ENCODE measurements around the gene MTNR1B.

The MTNR1B gene

GRCh38 chr11:92975285-92975684 lies 5.8 kb downstream of the MTNR1B start:
- Histone ChIP-seq H2BK120ac (ENCODE audit: low read depth, low read length) (no peak overlapping the region), H4K91ac (ENCODE audit: low read length) (no peak overlapping the region), H2AFZ (ENCODE audit: low read depth, low read length) (no peak overlapping the region), H3K79me1 (replicated peaks; ENCODE audit: low read length, poor library complexity, severe bottlenecking) (no peaks in the 10 kb centered on the region), H3K4me1 (ENCODE audit: control insufficient read depth, insufficient read depth, low read depth, low read length) (no peaks in the 10 kb centered on the region), H3K4me2 (ENCODE audit: low read length, poor library complexity, severe bottlenecking) (no peak overlapping the region), H3K36me3 (ENCODE audit: control insufficient read depth in 1 of 2, insufficient read depth in 2 of 2, low read depth in 1 of 2, low read length in 2 of 2) (no peaks in the 10 kb centered on the region), H3K18ac (ENCODE audit: low read depth in 1 of 2, low read length in 2 of 2) (no peak overlapping the region), H3K9ac (ENCODE audit: low read length) (no peak overlapping the region), H2AK5ac (ENCODE audit: low read length, severe bottlenecking) (no peak overlapping the region), H2BK15ac (ENCODE audit: low read depth, poor library complexity, severe bottlenecking) (no peak overlapping the region), H3K27me3 (ENCODE audit: control insufficient read depth in 1 of 2, insufficient read depth in 1 of 2, low read length in 2 of 2) (peaks cover 15 to 18% of the 10 kb centered on the region in 2 experiments), H3K4me3 (ENCODE audit: insufficient read depth in 1 of 2, low read depth in 1 of 2, low read length in 2 of 2) (no peak overlapping the region), H4K8ac (ENCODE audit: low read length) (no peak overlapping the region), H3K27ac (ENCODE audit: low read length, poor library complexity, severe bottlenecking) (no peak overlapping the region), H3K9me3 (ENCODE audit: control insufficient read depth, low read length) (no peaks in the 10 kb centered on the region), H2BK12ac (ENCODE audit: low read length in 2 of 2) (no peak overlapping the region), H3K4ac (ENCODE audit: low read depth in 1 of 2, low read length in 2 of 2) (no peak overlapping the region), H3K23ac (ENCODE audit: low read length in 2 of 2) (no peak overlapping the region), H3K14ac (ENCODE audit: low read length in 2 of 2) (no peak overlapping the region), H2BK5ac (ENCODE audit: low read depth, low read length, poor library complexity, severe bottlenecking) (no peak overlapping the region)
- 96% methylated on average over 3 of the region's 3 CpGs for WGBS
- DNase-seq: no peak

- Histone ChIP-seq H3K23ac (ENCODE audit: low read length in 2 of 2) (no peak overlapping the region), H3K4me2 (ENCODE audit: low read length, poor library complexity, severe bottlenecking) (no peak overlapping the region), H3K36me3 (ENCODE audit: control insufficient read depth in 1 of 2, insufficient read depth in 2 of 2, low read depth in 1 of 2, low read length in 2 of 2) (no peaks in the 10 kb centered on the region), H2BK15ac (ENCODE audit: low read depth, poor library complexity, severe bottlenecking) (no peak overlapping the region), H4K8ac (ENCODE audit: low read length) (no peak overlapping the region), H2AK5ac (ENCODE audit: low read length, severe bottlenecking) (no peak overlapping the region), H2AFZ (ENCODE audit: low read depth, low read length) (no peak overlapping the region), H3K4me3 (ENCODE audit: insufficient read depth in 1 of 2, low read depth in 1 of 2, low read length in 2 of 2) (no peak overlapping the region), H3K27me3 (ENCODE audit: control insufficient read depth in 1 of 2, insufficient read depth in 1 of 2, low read length in 2 of 2) (peaks cover 8 to 14% of the 10 kb centered on the region in 2 experiments), H4K91ac (ENCODE audit: low read length) (no peak overlapping the region), H3K4me1 (ENCODE audit: control insufficient read depth, insufficient read depth, low read depth, low read length) (no peaks in the 10 kb centered on the region), H2BK5ac (ENCODE audit: low read depth, low read length, poor library complexity, severe bottlenecking) (no peak overlapping the region), H3K14ac (ENCODE audit: low read length in 2 of 2) (no peak overlapping the region), H2BK12ac (ENCODE audit: low read length in 2 of 2) (no peak overlapping the region), H3K9ac (ENCODE audit: low read length) (no peak overlapping the region), H3K9me3 (ENCODE audit: control insufficient read depth, low read length) (no peaks in the 10 kb centered on the region), H3K4ac (ENCODE audit: low read depth in 1 of 2, low read length in 2 of 2) (no peak overlapping the region), H3K27ac (ENCODE audit: low read length, poor library complexity, severe bottlenecking) (no peak overlapping the region), H2BK120ac (ENCODE audit: low read depth, low read length) (no peak overlapping the region), H3K18ac (ENCODE audit: low read depth in 1 of 2, low read length in 2 of 2) (no peak overlapping the region), H3K79me1 (replicated peaks; ENCODE audit: low read length, poor library complexity, severe bottlenecking) (no peaks in the 10 kb centered on the region)
- DNase-seq: no peak
Observed at GRCh38 chr11:92976681-92977080, 7.2 kb downstream of the MTNR1B start.

GRCh38 chr11:92977401-92977800 lies 8.0 kb downstream of the MTNR1B start:
- H4K91ac ChIP-seq (ENCODE audit: low read length): no peak overlapping the region
- DNase-seq: no peak
- WGBS: 88% methylated on average over 1 of the region's 2 CpGs
- H4K8ac ChIP-seq (ENCODE audit: low read length): no peak overlapping the region
- no peak overlapping the region for H2BK5ac ChIP-seq (ENCODE audit: low read depth, low read length, poor library complexity, severe bottlenecking)
- no peaks in the 10 kb centered on the region for H3K36me3 ChIP-seq (ENCODE audit: control insufficient read depth in 1 of 2, insufficient read depth in 2 of 2, low read depth in 1 of 2, low read length in 2 of 2)
- H3K4me3 ChIP-seq (ENCODE audit: insufficient read depth in 1 of 2, low read depth in 1 of 2, low read length in 2 of 2): no peak overlapping the region
- no peak overlapping the region for H3K14ac ChIP-seq (ENCODE audit: low read length in 2 of 2)
- H3K9me3 ChIP-seq (ENCODE audit: control insufficient read depth, low read length): no peaks in the 10 kb centered on the region
- H2BK12ac ChIP-seq (ENCODE audit: low read length in 2 of 2): no peak overlapping the region
- no peaks in the 10 kb centered on the region for H3K79me1 ChIP-seq (replicated peaks; ENCODE audit: low read length, poor library complexity, severe bottlenecking)
- H3K9ac ChIP-seq (ENCODE audit: low read length): no peak overlapping the region
- H3K4me2 ChIP-seq (ENCODE audit: low read length, poor library complexity, severe bottlenecking): no peak overlapping the region
- no peak overlapping the region for H3K23ac ChIP-seq (ENCODE audit: low read length in 2 of 2)
- H2BK15ac ChIP-seq (ENCODE audit: low read depth, poor library complexity, severe bottlenecking): peak overlapping the region; percentile 54
- H3K4ac ChIP-seq (ENCODE audit: low read depth in 1 of 2, low read length in 2 of 2): no peak overlapping the region
- no peaks in the 10 kb centered on the region for H3K4me1 ChIP-seq (ENCODE audit: control insufficient read depth, insufficient read depth, low read depth, low read length)
- no peak overlapping the region for H2AFZ ChIP-seq (ENCODE audit: low read depth, low read length)
- no peak overlapping the region for H3K27ac ChIP-seq (ENCODE audit: low read length, poor library complexity, severe bottlenecking)
- no peak overlapping the region for H2AK5ac ChIP-seq (ENCODE audit: low read length, severe bottlenecking)
- H3K27me3 ChIP-seq (ENCODE audit: control insufficient read depth in 1 of 2, insufficient read depth in 1 of 2, low read length in 2 of 2): peaks cover 7 to 13% of the 10 kb centered on the region in 2 experiments
- H3K18ac ChIP-seq (ENCODE audit: low read depth in 1 of 2, low read length in 2 of 2): no peak overlapping the region
- no peak overlapping the region for H2BK120ac ChIP-seq (ENCODE audit: low read depth, low read length)

DNA sequence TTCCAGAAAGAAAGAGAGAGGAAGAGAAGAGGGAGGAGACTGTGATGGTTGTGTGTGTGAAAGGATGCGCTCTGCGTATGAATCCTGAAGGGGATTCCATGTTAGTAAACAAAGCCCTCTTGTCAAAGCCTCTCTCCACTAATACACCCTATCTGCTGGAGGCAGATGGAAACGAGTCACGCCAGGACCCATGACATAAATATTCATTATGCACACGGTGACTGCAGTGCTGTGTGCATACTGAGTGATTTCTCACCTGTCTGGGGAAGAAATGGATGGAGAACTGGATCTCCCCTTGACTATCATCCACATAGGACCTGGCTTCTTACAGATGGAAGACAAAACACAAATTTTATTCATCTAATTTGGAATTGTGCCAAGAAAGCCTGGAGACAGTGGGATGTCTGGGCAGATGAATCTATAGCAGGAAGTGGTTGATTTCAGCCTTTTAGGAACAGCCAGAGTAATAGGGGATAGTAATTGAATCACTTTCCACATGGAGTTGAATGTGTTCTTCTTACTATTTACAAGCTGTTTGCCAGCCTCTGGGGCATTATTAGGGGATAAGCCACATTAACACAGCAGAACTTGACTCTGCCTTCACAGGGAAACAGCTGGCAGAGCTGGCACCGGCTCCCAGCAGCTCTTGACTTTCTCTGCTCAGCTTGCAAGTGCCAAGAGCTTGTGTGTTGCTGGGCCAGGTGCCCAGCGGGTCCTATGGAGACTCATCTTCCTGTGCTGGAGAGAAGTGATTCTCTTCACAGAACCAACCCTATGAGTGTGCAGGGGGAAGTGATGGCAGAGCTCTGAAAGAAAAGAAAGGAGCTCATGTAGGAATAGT lies 9.0 kb downstream of the MTNR1B start:
- no peak overlapping the region for H3K18ac ChIP-seq (ENCODE audit: low read depth in 1 of 2, low read length in 2 of 2)
- no peak overlapping the region for H3K4me3 ChIP-seq (ENCODE audit: insufficient read depth in 1 of 2, low read depth in 1 of 2, low read length in 2 of 2)
- no peak overlapping the region for H4K8ac ChIP-seq (ENCODE audit: low read length)
- no peak overlapping the region for H2AK5ac ChIP-seq (ENCODE audit: low read length, severe bottlenecking)
- H3K27ac ChIP-seq (ENCODE audit: low read length, poor library complexity, severe bottlenecking): no peak overlapping the region
- H4K91ac ChIP-seq (ENCODE audit: low read length): no peak overlapping the region
- H2BK12ac ChIP-seq (ENCODE audit: low read length in 2 of 2): no peak overlapping the region
- H2AFZ ChIP-seq (ENCODE audit: low read depth, low read length): no peak overlapping the region
- no peak overlapping the region for H3K23ac ChIP-seq (ENCODE audit: low read length in 2 of 2)
- no peaks in the 10 kb centered on the region for H3K79me1 ChIP-seq (replicated peaks; ENCODE audit: low read length, poor library complexity, severe bottlenecking)
- no peaks in the 10 kb centered on the region for H3K4me1 ChIP-seq (ENCODE audit: control insufficient read depth, insufficient read depth, low read depth, low read length)
- H2BK15ac ChIP-seq (ENCODE audit: low read depth, poor library complexity, severe bottlenecking): no peak overlapping the region
- no peak overlapping the region for H3K4ac ChIP-seq (ENCODE audit: low read depth in 1 of 2, low read length in 2 of 2)
- peaks cover 2 to 3% of the 10 kb centered on the region in 2 experiments for H3K27me3 ChIP-seq (ENCODE audit: control insufficient read depth in 1 of 2, insufficient read depth in 1 of 2, low read length in 2 of 2)
- H3K9ac ChIP-seq (ENCODE audit: low read length): no peak overlapping the region
- H3K14ac ChIP-seq (ENCODE audit: low read length in 2 of 2): no peak overlapping the region
- H2BK120ac ChIP-seq (ENCODE audit: low read depth, low read length): no peak overlapping the region
- DNase-seq: no peak
- no peak overlapping the region for H3K4me2 ChIP-seq (ENCODE audit: low read length, poor library complexity, severe bottlenecking)
- H2BK5ac ChIP-seq (ENCODE audit: low read depth, low read length, poor library complexity, severe bottlenecking): no peak overlapping the region
- WGBS: 81% methylated on average over 5 of the region's 7 CpGs
- H3K9me3 ChIP-seq (ENCODE audit: control insufficient read depth, low read length): no peaks in the 10 kb centered on the region
- H3K36me3 ChIP-seq (ENCODE audit: control insufficient read depth in 1 of 2, insufficient read depth in 2 of 2, low read depth in 1 of 2, low read length in 2 of 2): no peaks in the 10 kb centered on the region

Data from mesenchymal stem cell (in vitro differentiated cells and primary cell).